HG02798 (cell line): ENCODE data around the gene FLVCR1.

ENCODE experiments used
- ATAC-seq: cut with Tn5 transposase; IDR thresholded peaks from one replicate; pipeline ENCODE4 v1.9.1; 2021; ENCODE audit warnings: mild to moderate bottlenecking; ENCODE audit not compliant: unreplicated experiment, poor library complexity

The FLVCR1 gene

DNA sequence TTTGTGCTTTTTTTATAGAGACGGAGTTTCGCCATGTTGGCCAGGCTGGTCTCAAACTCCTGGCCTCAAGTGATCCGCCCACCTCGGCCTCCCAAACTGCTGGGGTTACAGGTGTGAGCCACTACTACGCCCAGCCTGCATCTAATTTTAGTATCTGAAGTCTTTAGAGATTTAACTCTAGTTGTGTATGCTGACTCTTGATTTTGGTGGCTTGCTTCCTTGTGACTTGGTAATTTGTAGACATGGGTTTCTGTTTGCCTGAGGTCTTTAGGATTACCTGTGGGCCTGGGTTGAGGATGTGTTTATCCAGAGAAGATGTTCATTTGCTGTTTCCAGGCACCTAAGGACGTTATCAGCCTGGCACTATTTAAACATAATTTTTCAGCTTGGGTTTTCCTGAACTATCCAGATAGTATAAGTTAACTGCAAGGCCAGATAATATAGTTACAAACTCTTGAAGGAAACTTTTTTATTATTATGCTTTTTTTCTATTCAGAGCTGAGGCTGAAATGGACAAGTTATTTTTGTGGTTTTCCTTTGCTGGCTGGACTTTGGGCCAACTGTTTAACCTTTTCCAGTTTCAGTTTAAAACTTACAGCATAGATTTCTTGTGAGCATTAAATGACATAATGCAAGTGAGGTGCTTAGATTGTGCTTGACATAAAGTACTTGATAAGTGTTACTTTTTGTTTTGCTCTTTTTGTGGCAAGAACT lies 84.8 kb downstream of the FLVCR1 start:
- no peak for ATAC-seq

DNA sequence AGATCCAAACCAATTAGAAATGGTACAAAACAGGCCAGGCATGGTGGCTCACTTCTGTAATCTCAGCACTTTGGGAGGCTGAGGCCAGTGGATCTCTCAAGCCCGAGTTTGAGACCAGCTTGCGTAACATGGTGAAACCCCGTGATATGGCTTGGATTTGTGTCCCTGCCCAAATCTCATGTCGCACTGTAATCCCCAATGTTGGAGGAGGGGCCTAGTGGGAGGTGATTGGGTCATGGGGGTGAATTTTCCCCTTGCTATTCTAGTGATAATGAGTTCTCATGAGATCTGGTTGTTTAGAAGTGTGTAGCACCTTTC lies 85.3 kb downstream of the FLVCR1 start:
- ATAC-seq: no peak

DNA sequence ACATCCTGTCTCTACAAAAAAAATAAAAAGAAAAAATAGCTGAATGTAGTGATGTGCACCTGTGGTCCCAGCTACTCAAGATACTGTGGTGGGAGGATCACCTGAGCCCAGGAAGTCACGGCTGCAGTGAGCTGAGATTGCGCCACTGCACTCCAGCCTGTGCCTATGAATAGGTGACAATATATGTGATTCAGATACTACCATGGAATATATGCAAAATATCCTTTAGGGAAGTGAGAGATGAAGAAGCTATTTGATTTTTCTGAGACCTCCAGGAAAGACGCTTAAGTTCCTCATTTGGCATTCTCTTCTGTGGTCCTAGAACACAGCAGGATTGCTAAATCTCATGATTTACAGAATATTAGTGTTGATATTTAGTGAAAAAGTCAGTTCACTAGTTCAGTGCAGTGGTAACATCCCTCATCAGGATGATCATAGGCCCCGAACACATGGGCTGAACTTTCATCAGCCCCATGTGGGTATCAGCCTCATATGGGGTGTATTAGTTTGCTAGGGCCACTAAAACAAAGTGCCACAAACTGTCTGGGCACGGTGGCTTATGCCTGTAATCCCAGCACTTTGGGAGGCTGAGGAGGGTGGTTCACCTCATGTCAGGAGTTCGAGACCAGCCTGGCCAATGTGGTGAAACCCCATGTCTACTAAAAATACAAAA lies 86.3 kb downstream of the FLVCR1 start:
- no peak for ATAC-seq

DNA sequence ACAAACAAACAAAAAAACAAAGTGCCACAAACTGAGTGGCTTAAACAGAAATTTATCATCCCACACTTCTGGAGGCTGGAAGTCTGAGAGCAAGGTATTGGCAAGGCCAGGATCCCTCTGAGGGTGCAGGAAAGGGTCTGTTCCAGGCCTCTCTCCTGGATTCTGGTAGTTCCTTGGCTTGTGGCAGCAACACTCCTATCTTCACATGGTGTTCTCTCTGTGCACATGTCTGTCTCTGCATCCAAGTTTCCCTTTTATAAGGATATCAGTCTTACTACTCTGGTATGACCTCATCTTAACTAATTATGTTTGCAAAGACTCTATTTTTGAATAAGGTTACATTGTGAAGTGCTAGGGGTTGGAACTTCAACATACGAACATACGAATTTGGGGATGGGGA lies 87.0 kb downstream of the FLVCR1 start:
- ATAC-seq: no peak

DNA sequence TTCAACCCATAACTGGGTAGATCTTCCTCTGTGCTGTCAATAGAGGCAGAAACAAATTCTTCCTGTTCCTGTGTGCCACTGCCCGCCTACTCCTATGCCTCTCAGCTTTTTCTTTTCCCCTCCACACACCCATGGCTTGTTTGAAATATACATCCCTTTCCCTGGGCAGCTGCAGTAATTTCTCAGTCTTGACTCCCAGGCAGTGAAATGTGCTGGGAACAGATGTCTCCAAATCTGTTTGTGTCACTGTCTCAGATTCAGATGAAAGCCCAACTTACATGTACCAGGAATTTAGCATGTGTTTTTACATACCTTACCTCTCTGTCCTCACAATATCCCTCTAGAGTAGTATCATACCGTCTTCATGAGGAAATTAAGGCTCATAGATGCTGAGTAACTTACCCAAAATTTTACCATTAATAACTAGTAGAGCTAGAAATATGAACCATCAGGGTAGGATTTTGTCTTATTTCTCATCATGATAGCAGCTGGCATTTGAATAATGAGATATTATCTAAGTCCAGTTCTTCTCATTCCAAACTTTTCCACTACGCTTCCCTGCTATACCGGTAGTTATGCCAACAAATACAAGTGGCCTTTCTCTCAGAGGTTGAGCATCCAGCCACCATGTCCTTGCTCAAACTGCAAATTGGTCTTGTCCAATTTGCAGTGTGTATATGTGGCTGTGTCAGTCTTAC lies 87.5 kb downstream of the FLVCR1 start:
- no peak for ATAC-seq

DNA sequence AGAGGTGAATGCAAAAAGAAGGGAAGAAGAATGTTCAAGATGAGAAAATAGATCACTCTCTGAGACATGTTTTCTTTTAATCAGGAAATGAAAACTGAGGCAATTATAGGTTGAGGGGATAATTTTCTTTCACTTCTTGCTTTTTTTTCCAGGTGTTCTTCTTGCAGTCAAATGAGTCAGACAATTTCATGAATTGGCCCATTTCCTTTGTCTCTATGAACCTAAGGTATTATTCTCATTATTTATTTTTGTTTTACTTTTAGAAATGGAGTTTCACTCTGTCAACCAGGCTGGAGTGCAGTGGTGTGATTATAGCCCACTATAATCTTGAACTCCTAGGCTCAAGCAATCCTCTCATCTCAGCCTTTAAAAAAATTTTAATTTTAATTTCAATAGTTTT lies 88.8 kb downstream of the FLVCR1 start:
- ATAC-seq: no peak
